SIG-M5 treated with dmso at 0.1 percent for 504 hours (cell line): ENCODE data around the gene SLC16A4.

Experiments
- DNase-seq: peaks from one replicate; lab custom pipeline; 2025; ENCODE audit not compliant: unreplicated experiment; lab: John Stamatoyannopoulos, UW

SLC16A4 gene

GRCh38 chr1:110361856-110362255 lies 29.0 kb downstream of the SLC16A4 start:
- no peak for DNase-seq

- DNase-seq = no peak
Measured at GRCh38 chr1:110360431-110360830, 30.4 kb downstream of the SLC16A4 start.

- peak; percentile 41 for DNase-seq
Measured at GRCh38 chr1:110356379-110356778, 34.4 kb downstream of the SLC16A4 start.

GRCh38 chr1:110355321-110355720 lies 35.5 kb downstream of the SLC16A4 start:
- DNase-seq = no peak

- no peak for DNase-seq
Measured at GRCh38 chr1:110350360-110350759, 40.5 kb downstream of the SLC16A4 start.

- DNase-seq = no peak
Measured at GRCh38 chr1:110348771-110349170, 42.1 kb downstream of the SLC16A4 start.

- no peak for DNase-seq
Measured at GRCh38 chr1:110348050-110348449, 42.8 kb downstream of the SLC16A4 start.

GRCh38 chr1:110347182-110347893 lies 43.5 kb downstream of the SLC16A4 start:
- DNase-seq = no peak

- DNase-seq = no peak
Measured at GRCh38 chr1:110346690-110347089, 44.1 kb downstream of the SLC16A4 start.

- no peak for DNase-seq
Measured at GRCh38 chr1:110345480-110345879, 45.3 kb downstream of the SLC16A4 start.

- no peak for DNase-seq
Measured at GRCh38 chr1:110344152-110344551, 46.7 kb downstream of the SLC16A4 start.

GRCh38 chr1:110343249-110343648 lies 47.6 kb downstream of the SLC16A4 start:
- DNase-seq = no peak

- no peak for DNase-seq
Measured at GRCh38 chr1:110341872-110342331, 48.9 kb downstream of the SLC16A4 start.

- peak; percentile 47 for DNase-seq
Measured at GRCh38 chr1:110341146-110341871, 49.5 kb downstream of the SLC16A4 start.

GRCh38 chr1:110340207-110340468 lies 50.7 kb downstream of the SLC16A4 start:
- no peak for DNase-seq

GRCh38 chr1:110339407-110340206 lies 51.2 kb downstream of the SLC16A4 start:
- no peak for DNase-seq

- DNase-seq = peak; percentile 100
Measured at GRCh38 chr1:110338886-110339406, 51.9 kb downstream of the SLC16A4 start, which contains the start of gene RBM15. TSS of gene RBM15 (plus strand) at chr1:110339377. CDS start at chr1:110339406, 29 bp downstream.

- peak; percentile 92 for DNase-seq
Measured at GRCh38 chr1:110338309-110338885, 52.4 kb downstream of the SLC16A4 start.

GRCh38 chr1:110337704-110338308 lies 53.0 kb downstream of the SLC16A4 start:
- no peak for DNase-seq

- DNase-seq = no peak
Measured at GRCh38 chr1:110336300-110337039, 54.4 kb downstream of the SLC16A4 start.
